Esophagus squamous epithelium (tissue), 5 donors: ENCODE data around the gene PSMD14. TPM values are rescaled to one million over a fixed set of nuclear protein-coding genes. Genes with fewer than 3 reads are reported as not detected.

Experiments
- DNase-seq: peaks from one replicate; lab custom pipeline; 2025; lab: John Stamatoyannopoulos, UW
- H3K27ac ChIP-seq, 4 donors: fragments of 200-600 bp; sonication (generic); one replicate each; pipeline ENCODE4 v1.5.1; 2016 to 2019; ENCODE audit warnings: mild to moderate bottlenecking in 1 of 4
- H3K27me3 ChIP-seq, 4 donors: fragments of 200-600 bp; sonication (generic); 1 replicate in 3 of 4; 2 replicates in 1 of 4; pipeline versions ENCODE4 v1.5.1 to v1.6.0; 2017 to 2021; ENCODE audit warnings: antibody characterized with exemption in 1 of 4
- H3K36me3 ChIP-seq, 3 donors: fragments of 200-600 bp; sonication (generic); one replicate each; pipeline ENCODE4 v1.5.1; 2016 to 2019
- H3K4me1 ChIP-seq, 3 donors: fragments of 200-600 bp; sonication (generic); one replicate each; pipeline ENCODE4 v1.5.1; 2017 to 2019
- H3K4me3 ChIP-seq, 4 donors: fragments of 200-600 bp; sonication (generic); 1 replicate in 3 of 4; 2 replicates in 1 of 4; pipeline ENCODE4 v1.5.1; 2016 to 2019; ENCODE audit warnings: mild to moderate bottlenecking in 2 of 4, moderate library complexity in 1 of 4
- H3K9me3 ChIP-seq, 3 donors: fragments of 200-600 bp; sonication (generic); one replicate each; pipeline ENCODE4 v1.5.1; 2016 to 2019
- POLR2A ChIP-seq, 4 donors: fragments of 450-650 bp; IDR thresholded peaks; one replicate each; pipeline ENCODE4 v1.6.1; 2017; ENCODE audit warnings: antibody characterized with exemption in 4 of 4, mild to moderate bottlenecking in 4 of 4, moderate library complexity in 3 of 4
- WGBS, 2 donors: methylation state at CpG; one replicate each; pipeline ENCODE4 v1.1.5; 2018; 5-methylcytosine and 5-hydroxymethylcytosine counted together
- intact Hi-C: fragments of 100-400 bp; cut with DNase I; formaldehyde crosslinking; loops from one replicate; pipeline ENCODE4 v1.15.0; 2022
- total RNA-seq, 4 donors: library from RNA; depleted of rRNA; stranded (reverse); fragments of >200 nt; gene quantifications; one replicate each; pipeline ENCODE4 v1.1.0, GENCODE V29; 2016
- TF ChIP-seq, protein P1 (sequence below), 6 experiments: fragments of 450-650 bp in 4 of 6; fragments of 200-600 bp in 2 of 6; sonication (generic) in 2 of 6; IDR thresholded peaks; one replicate each; pipeline ENCODE4 v1.5.1; 2016 to 2019; ENCODE audit warnings: antibody characterized with exemption in 6 of 6, mild to moderate bottlenecking in 4 of 6, moderate library complexity in 4 of 6
- donor health status: DM: yes; HTN: yes; CAD: no.

The PSMD14 gene
- total RNA-seq, 4 donors from 2014 or later: 32.8 to 86.9 (median 53.3) TPM

DNA sequence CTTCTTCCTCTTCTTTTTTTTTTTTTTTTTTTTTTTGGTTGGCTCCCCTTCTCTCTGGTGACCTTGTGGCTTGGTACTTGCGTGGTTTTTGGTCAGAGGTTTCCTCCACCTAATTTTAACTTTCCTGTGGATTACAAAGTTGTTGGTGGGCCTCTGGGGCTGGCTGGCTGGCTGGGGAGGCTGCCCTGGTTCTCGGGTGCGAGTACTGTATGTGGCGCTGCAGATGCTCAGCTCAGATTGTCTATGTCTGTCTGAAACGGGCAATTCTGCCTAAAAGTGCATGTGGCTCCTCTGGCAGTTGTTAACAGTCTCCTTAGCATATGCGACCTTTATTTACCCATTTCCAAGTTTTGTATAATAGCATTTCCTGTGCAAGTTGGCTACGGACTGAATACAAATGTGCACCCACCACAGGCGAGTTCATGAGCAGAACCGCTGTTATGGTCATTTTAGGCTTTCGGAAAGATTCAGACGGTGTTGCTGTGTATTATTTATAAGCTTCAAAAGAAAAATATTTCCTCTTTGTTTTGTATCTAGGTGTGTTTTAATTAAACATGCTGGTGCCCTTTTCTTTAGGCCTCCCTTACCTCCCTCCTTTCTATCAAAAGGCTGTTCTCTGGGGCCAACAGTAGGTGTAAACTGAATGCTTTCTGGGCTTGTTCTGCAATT, 112.3 kb downstream of the PSMD14 start:
- no peak overlapping the region for H3K27ac ChIP-seq
- no peaks in the 10 kb centered on the region for H3K36me3 ChIP-seq
- peaks cover 21 to 100% (median 76%) of the 10 kb centered on the region in 4 donors for H3K27me3 ChIP-seq
- H3K4me3 ChIP-seq: no peak overlapping the region
- TF ChIP-seq, protein P1, sequence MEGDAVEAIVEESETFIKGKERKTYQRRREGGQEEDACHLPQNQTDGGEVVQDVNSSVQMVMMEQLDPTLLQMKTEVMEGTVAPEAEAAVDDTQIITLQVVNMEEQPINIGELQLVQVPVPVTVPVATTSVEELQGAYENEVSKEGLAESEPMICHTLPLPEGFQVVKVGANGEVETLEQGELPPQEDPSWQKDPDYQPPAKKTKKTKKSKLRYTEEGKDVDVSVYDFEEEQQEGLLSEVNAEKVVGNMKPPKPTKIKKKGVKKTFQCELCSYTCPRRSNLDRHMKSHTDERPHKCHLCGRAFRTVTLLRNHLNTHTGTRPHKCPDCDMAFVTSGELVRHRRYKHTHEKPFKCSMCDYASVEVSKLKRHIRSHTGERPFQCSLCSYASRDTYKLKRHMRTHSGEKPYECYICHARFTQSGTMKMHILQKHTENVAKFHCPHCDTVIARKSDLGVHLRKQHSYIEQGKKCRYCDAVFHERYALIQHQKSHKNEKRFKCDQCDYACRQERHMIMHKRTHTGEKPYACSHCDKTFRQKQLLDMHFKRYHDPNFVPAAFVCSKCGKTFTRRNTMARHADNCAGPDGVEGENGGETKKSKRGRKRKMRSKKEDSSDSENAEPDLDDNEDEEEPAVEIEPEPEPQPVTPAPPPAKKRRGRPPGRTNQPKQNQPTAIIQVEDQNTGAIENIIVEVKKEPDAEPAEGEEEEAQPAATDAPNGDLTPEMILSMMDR (IDR thresholded peaks at IDR 0.05): no peak
- TF ChIP-seq POLR2A (IDR thresholded peaks at IDR 0.05): no peak
- H3K4me1 ChIP-seq: peaks cover 22 to 53% (median 28%) of the 10 kb centered on the region in 3 donors
- no peak for DNase-seq
- H3K9me3 ChIP-seq: no peaks in the 10 kb centered on the region
- intact Hi-C loops: no loop called here
- 55 to 61% methylated on average over 11 of the region's 11 CpGs for WGBS, 2 donors

DNA sequence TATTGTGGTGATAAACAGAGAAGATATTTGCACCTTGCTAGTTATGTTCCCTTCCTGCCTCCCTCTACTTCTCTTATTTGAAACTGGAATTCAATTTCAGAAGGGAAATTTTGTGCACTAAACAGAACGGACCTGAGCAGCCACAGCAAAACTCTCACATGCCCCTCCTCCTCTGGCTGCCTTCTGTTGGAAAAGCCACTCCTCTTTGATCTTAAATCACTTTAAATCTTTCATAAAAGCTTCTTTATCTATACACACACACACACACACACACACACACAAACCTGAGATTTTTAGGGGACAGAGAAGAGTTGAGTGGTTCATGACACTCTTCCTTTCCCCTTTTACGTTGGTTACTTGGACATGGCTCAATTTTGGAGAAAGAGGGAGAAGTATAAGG, 113.5 kb downstream of the PSMD14 start:
- intact Hi-C loops: no loop called here
- DNase-seq: no peak
- H3K4me1 ChIP-seq: peaks cover 20 to 47% (median 25%) of the 10 kb centered on the region in 3 donors
- TF ChIP-seq, protein P1 (IDR thresholded peaks at IDR 0.05): no peak
- TF ChIP-seq POLR2A (IDR thresholded peaks at IDR 0.05): no peak
- no peaks in the 10 kb centered on the region for H3K36me3 ChIP-seq
- no peak overlapping the region for H3K27ac ChIP-seq
- H3K27me3 ChIP-seq: peaks cover 24 to 100% (median 77%) of the 10 kb centered on the region in 4 donors
- H3K9me3 ChIP-seq: peaks cover 0 to 4% (median 0%) of the 10 kb centered on the region in 3 donors
- H3K4me3 ChIP-seq: no peak overlapping the region
- 28 to 35% methylated on average over 2 of the region's 2 CpGs for WGBS, 2 donors

DNA sequence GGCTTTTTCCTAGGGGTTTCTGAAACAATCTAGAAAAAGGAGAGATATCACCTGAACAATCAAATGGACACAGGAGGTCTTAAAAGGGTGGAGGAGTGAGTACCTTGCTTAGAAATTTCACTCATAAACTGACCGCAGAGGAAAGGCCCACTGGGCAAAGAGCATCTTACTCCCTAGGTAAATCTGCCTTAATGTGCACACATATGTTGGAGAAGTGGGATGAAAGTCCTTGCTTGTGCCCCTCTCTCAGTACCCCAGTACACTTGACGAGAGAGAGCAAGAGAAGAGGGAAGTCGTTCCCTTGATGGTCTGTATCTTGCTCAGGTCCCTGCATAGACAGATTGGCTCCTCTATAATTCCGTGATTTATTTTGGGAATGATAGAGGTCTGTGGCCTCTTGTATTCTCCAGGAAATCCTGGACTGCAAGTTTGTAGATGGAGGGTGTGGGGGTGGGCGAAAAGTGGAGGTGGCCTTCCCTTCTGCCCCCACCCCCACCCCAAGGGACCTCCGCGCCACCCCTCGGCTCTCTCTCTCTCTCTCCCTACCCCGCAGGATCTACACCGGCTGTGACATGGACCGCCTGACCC, 114.7 kb downstream of the PSMD14 start:
- H3K36me3 ChIP-seq: no peaks in the 10 kb centered on the region
- 29 to 40% methylated on average over 9 of the region's 11 CpGs for WGBS, 2 donors
- peaks cover 26 to 100% (median 70%) of the 10 kb centered on the region in 4 donors for H3K27me3 ChIP-seq

DNA sequence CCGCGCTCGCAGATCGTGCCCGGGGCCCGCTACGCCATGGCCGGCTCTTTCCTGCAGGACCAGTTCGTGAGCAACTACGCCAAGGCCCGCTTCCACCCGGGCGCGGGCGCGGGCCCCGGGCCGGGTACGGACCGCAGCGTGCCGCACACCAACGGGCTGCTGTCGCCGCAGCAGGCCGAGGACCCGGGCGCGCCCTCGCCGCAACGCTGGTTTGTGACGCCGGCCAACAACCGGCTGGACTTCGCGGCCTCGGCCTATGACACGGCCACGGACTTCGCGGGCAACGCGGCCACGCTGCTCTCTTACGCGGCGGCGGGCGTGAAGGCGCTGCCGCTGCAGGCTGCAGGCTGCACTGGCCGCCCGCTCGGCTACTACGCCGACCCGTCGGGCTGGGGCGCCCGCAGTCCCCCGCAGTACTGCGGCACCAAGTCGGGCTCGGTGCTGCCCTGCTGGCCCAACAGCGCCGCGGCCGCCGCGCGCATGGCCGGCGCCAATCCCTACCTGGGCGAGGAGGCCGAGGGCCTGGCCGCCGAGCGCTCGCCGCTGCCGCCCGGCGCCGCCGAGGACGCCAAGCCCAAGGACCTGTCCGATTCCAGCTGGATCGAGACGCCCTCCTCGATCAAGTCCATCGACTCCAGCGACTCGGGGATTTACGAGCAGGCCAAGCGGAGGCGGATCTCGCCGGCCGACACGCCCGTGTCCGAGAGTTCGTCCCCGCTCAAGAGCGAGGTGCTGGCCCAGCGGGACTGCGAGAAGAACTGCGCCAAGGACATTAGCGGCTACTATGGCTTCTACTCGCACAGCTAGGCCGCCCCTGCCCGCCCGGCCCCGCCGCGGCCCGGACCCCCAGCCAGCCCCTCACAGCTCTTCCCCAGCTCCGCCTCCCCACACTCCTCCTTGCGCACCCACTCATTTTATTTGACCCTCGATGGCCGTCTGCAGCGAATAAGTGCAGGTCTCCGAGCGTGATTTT, 115.5 kb downstream of the PSMD14 start:
- Histone ChIP-seq H3K9me3 (peaks cover 0 to 4% (median 0%) of the 10 kb centered on the region in 3 donors), H3K4me3 (peak overlapping the region; percentile 13 to 64 (median 32)), H3K27me3 (peaks cover 31 to 100% (median 71%) of the 10 kb centered on the region in 4 donors), H3K36me3 (no peaks in the 10 kb centered on the region), H3K27ac (no peak overlapping the region), H3K4me1 (peaks cover 8 to 42% (median 18%) of the 10 kb centered on the region in 3 donors)
- TF ChIP-seq, protein P1 (IDR thresholded peaks at IDR 0.05): no peak
- TF ChIP-seq POLR2A (IDR thresholded peaks at IDR 0.05): no peak
- 10 to 13% methylated on average over 7 to 14 of the region's 125 CpGs for WGBS, 2 donors
- no peak for DNase-seq
- intact Hi-C loops: no loop called here

More for the DNA sequence above, 114.7 kb downstream of the PSMD14 start:
- TF ChIP-seq POLR2A (IDR thresholded peaks at IDR 0.05): no peak
- TF ChIP-seq, protein P1 (IDR thresholded peaks at IDR 0.05): no peak
- Histone ChIP-seq H3K4me1 (peaks cover 13 to 47% (median 22%) of the 10 kb centered on the region in 3 donors), H3K4me3 (peak overlapping the region in 3 of 4 donors; percentile 23 to 64 (median 42)), H3K27ac (no peak overlapping the region), H3K9me3 (peaks cover 0 to 4% (median 0%) of the 10 kb centered on the region in 3 donors)
- intact Hi-C loops: no loop called here
- no peak for DNase-seq
